Stimulated activated CD4-positive, alpha-beta T cell treated with anti-CD3 and anti-CD28 coated beads, Interleukin-4, amount 100 ng/mL, for 1 hour (primary cell): ENCODE measurements around the gene ATG9B.

Source experiments
- DNase-seq: peaks from one replicate; pipeline ENCODE4 v3.0.0-alpha.2; 2020

ATG9B gene

GRCh38 chr7:150998341-150998740 is 26.0 kb downstream of the ATG9B start:
- DNase-seq = no peak

- no peak for DNase-seq
Measured at GRCh38 chr7:150997817-150998216, 26.5 kb downstream of the ATG9B start.

- DNase-seq = no peak
Measured at GRCh38 chr7:150997075-150997511, 27.2 kb downstream of the ATG9B start.

DNA sequence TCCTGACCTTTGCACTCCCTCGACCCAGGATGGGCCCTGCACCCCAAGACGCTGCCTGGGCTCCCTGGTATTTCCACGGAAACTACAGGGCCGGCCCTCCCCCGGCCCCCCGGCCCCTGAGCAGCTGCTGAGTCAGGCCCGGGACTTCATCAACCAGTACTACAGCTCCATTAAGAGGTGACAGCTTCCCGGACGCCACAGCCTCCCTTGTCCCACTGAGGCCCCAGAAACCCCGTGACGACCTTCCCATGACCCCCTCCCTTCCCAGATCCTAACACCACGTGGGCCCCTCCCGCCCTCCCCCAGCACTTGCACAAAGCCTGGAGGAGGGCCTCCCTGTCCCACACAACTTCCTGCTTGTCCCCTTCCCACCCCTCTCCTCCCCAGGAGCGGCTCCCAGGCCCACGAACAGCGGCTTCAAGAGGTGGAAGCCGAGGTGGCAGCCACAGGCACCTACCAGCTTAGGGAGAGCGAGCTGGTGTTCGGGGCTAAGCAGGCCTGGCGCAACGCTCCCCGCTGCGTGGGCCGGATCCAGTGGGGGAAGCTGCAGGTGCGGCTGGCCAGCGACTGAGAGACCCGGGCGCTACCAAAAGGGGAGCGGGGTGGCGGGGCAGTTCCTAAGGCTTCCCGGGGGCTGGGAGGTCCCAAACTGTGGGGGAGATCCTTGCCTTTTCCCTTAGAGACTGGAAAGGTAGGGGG is 27.8 kb downstream of the ATG9B start:
- DNase-seq = no peak

- no peak for DNase-seq
Measured at GRCh38 chr7:150994838-150995510, 29.3 kb downstream of the ATG9B start.

DNA sequence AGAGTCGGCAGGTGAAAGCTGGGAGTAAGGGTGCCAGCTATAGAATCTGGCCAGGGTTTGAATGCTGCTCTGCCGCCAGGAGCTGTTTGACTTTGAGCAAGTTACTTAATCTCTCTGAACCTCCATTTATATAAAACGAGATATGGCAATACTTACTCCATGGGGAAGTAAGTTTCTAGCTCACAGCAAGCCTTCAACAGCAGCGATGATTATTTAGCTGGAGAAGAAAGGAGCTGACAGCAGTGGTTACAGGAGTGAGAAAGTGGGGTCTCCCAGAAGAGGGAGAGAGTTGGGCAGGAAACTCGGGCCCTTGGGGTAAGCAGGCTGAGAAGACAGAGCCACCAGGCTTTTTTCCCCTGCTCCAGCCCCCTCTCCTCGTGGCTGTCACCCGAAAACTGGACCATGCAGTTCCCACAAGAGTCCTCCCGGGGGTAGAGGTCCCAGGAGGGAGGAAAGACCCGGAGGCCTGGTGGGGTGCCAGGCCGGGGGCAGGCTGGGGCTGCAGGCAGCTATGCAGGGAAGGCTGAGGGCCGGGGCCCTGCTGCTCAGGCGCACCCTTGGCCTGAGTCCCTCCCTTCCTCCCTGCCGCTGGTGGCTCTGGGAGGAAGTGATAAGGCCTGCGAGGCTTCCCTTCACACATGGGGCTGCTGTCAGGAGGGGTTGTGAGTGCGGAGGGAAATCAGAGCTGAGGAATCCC is 30.0 kb downstream of the ATG9B start:
- DNase-seq = no peak

GRCh38 chr7:150993511-150993910 is 30.8 kb downstream of the ATG9B start:
- no peak for DNase-seq

DNA sequence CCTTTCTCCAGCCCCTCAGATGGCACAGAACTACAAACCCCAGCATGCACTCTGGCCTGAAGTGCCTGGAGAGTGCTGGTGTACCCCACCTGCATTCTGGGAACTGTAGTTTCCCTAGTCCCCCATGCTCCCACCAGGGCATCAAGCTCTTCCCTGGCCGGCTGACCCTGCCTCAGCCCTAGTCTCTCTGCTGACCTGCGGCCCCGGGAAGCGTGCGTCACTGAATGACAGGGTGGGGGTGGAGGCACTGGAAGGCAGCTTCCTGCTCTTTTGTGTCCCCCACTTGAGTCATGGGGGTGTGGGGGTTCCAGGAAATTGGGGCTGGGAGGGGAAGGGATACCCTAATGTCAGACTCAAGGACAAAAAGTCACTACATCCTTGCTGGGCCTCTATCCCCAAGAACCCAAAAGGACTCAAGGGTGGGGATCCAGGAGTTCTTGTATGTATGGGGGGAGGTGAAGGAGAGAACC is 31.4 kb downstream of the ATG9B start:
- DNase-seq = no peak

- no peak for DNase-seq
Measured at GRCh38 chr7:150992051-150992640, 32.1 kb downstream of the ATG9B start.

DNA sequence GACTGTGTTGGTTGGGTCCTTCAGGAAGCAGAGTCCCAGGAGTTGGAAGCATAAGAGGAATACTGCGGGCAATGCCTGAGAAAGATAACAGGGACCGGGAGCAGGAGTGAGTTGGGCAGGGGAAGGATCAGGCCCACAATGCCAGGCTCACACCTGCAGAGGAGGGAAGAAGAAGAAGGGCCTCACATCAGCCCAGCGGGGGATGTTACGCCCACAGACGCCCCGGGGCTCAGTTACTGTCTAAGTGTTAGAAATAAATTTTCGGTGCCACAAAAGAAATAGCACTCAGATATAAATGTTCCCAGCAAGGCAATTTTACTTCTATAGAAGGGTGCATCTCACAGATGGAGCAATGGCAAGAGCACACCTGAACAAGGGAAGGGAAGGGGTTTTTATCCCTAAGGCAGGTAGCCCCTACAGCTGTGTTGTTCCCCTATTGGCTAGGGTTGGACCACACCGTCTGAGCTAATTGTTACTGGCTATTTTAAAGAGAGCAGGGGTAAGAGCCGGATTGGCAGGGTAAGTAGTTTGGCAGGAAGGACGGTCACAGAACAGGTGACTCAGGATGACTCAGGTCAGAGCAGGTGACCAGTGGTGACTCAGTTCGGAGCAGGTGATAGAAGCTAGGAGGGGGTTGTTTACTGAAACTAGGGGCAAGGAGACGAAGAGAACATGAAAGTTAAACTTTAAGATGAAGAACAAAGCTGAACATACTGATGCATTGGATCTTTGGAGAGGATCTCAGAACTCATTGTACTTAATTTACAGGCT is 33.7 kb downstream of the ATG9B start, which contains the start of gene NOS3:
NOS3 (plus strand) TSS at position 602 of the 771 bp plus-strand sequence. CDS start 2,787 bp downstream, outside the sequence.
- DNase-seq = no peak

DNA sequence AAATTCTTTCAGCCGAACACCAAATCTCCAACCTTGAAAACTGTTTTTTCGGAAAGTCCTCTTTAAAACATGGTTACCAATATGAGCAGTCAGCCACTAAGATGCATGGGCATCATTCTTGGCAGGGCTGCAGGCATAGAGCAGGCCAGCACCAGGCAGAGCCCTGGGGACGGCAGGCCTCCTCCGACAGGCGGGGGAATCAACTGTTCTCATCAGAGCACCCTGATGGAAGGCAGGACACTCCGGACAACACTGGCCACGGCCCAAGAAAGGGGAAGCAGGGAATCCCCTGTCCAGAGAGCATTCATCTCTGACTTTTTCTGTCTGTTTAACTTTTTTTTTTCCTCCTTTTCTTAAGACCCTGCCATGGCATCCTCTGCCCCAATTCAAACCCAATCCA is 34.8 kb downstream of the ATG9B start:
- no peak for DNase-seq

DNA sequence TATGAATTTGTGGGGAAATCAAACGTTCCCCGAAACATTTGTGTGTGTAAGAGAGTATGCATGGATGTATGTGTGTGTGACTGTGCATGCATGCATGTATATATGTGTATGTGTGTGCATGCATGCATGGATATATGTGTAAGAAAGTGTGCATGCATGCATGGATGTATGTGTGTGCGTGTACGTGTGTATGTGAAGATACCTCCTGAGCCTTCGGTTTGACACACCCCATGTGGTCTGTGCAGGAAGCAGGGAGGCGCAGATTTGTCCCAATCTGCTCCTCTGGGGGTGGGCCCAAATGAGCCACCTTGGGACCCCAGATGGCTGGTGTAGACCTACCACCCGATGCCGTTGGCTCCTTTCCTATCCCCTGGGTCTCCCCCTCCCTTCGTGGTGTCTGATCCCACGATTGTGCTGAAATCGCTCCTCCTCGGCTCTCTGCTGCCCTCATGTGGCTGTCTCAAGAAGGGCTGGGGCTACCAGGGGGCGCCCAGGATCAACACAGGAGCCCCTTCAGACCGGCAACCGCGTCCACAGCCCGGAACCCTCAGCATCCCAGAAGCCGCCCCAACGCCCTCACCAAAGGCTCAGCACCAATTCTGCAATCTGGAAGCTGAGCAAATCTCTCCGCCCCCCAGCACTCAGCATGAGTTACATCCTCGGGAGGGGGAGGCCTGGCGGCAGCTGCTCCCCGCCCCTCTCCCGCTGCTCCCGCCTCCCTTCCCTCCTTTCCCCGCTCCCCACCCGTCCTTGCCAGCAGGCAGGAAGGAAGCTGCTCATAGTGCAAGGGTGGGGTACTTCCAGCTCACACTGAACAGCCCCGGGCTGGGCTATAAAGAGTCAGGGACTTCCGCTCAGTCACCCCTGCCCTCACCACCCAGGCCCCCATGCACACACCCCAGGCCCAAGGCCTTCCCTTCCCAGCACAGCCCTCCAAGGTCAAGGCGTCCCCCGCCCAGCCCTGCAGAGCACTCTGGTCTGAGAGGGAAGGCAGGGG is 35.8 kb downstream of the ATG9B start:
- DNase-seq = peak; percentile 67

DNA sequence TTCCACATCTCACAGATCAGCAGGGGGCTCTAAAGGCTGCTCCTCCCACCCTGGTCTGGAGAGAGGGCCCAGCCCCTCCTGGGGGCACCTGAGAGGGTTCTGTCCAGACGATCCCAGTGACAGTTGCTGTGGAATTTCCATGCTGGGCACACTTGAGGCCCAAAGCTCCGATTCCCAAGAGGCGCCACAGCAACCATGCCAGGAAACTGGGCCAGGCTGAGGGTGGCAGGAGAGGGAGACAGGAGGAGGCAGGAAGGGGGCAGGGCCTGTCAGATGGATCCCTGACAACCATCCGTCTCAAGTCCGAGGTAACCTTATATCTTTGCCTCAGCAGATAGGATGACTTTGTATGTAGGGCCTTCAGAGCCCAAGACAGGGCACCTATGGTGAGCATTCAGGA is 37.7 kb downstream of the ATG9B start:
- DNase-seq = no peak

DNA sequence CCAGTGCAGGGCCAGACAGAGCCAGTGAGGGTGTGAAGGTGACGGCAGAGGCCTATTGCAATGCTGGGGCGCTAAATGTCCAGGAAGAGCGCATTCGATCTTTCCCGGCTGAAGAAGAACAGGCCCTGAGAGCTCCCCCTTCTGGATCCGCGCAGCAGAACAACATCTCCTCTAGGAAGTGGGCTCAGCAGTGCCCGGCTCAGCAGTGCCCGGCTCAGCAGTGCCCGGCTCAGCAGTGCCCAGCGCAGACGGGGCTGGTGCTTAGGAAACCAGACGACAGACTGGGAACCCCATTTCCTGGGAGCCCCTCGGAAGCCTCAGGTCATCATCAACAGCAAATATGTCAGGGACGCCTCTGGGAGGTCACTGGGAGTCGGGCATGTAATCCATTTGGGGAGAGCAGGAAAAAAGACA is 38.2 kb downstream of the ATG9B start:
- peak; percentile 64 for DNase-seq

DNA sequence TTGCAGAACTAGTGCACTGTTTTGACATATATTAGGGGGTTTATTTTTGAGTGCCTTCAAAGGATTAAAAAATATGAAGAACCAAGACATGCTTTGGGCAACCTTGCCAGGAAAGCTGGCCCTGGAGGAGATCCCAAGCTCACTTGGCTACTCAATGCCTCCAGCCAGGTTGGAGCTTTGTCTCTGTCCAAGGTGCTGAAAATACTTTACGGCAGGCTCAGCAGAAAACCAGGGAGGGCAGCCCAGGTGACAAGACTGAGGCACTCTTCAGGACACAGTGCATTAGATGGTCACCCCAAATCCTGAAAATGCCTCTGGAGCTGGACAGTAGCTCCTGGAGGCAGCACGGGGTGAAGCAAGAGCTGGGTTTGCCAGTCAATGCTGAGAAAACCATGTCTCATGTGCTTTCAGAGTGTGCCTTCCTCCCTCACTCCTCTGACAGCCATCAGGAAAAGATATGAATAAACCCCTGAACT is 40.4 kb downstream of the ATG9B start:
- no peak for DNase-seq

DNA sequence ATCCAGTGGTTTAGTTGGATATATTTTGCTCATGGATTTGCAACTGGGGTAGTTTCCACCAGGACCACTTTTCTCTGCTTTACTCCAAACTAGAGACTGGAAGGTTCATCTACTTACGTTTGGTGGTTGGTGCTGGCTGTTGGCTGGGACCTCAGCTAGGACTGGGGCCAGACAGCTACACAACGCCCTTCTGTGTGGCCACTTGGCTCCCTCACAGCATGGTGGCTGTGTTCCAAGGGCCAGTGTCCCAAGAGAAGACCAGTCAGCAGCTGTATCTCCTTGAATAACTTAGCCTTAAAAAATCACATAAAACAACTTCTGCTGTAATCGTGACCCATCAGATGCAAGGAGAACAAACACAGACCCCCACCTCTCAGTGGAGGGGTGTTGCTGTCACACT is 41.9 kb downstream of the ATG9B start:
- DNase-seq = no peak

- DNase-seq = no peak
Measured at GRCh38 chr7:150981644-150982043, 42.6 kb downstream of the ATG9B start.

GRCh38 chr7:150980663-150981062 is 43.6 kb downstream of the ATG9B start:
- no peak for DNase-seq

DNA sequence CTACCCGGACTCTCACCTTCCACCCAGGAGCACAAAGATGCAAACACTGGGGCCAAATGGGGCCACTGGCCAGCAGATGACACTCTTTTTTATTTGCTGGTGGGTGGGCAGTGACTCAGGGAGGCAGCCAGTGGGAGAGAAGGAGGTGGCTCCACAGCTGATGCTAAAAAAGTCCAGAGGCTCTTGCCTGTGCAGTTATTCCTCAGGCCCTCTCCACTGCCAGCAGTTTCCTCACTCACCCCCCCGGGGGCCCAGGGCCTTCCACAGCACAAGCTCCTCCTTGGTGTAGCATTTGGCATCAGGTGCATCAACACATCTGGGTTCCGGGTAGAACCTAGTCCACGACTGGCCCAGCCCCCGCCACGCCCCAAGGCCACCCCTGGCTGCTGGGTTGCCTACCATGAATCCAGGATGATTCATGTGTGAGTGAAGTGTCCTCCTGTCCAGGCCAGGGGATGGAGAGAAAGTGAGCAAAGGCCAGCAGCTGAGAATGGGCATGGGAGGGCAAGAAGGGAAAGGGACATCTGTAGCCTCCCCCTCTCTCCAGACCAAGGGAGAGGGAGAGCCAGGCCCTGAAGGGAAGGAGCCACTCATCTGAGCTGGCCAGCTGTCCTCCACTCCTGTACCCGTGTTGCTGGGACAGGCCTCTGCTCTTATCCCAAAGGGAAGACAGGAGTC is 44.4 kb downstream of the ATG9B start:
- no peak for DNase-seq

GRCh38 chr7:150978126-150978789 is 46.0 kb downstream of the ATG9B start, which contains the start of gene KCNH2:
Gene KCNH2 (minus strand): TSS chr7:150978321. CDS start chr7:150977913, 408 bp downstream.
- peak; percentile 50 for DNase-seq
